ENCODE results near the gene GGT1.
"Not testable (repeated sequence)": the region's sequence is repeated elsewhere in the genome, so short reads cannot be mapped to it uniquely, and the experiment has no call there.

GGT1 gene

DNA sequence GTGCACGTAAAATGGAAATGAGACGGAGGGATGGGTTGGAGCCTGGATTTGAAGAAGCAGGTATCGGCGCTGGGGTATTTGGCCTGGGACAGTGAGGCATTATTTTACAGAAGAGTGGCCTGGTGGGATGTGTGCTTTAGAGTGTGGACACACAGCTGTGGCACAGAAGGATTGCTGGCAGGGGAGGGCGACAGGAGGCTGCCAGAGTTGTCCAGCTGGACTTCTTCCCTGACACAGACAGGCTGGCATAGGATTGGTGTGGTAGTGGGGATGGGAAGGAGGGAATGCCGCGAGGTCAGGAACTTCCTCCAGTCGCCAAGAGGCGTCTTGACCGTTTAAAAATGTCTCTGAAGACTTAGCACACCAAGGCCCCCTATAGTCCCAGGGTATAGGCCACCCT lies 64.9 kb downstream of the GGT1 start:
- POLR2A ChIA-PET; H3K9me3 ChIP-seq (ENCODE audit: control extremely low read depth in 1 of 5, control insufficient read depth in 4 of 5, insufficient read depth in 2 of 5, low read depth in 1 of 5, low read length in 4 of 5); H3K27me3 ChIP-seq (replicated peaks in 2 of 5; ENCODE audit: control insufficient read depth in 4 of 5, insufficient read depth in 5 of 5, low read length in 4 of 5); H3K36me3 ChIP-seq (ENCODE audit: control insufficient read depth in 4 of 4, insufficient read depth in 4 of 4, low read length in 3 of 4); H3K4me1 ChIP-seq (ENCODE audit: control extremely low read depth in 1 of 4, control insufficient read depth in 4 of 4, insufficient read depth in 4 of 4, low read length in 3 of 4); H3K4me3 ChIP-seq (ENCODE audit: control insufficient read depth in 1 of 7, extremely low read depth in 1 of 7, insufficient read depth in 4 of 7, low read depth in 2 of 7, low read length in 6 of 7); DNase-seq; H3K27ac ChIP-seq (ENCODE audit: insufficient read depth in 1 of 2, low read depth in 1 of 2, low read length in 2 of 2, poor library complexity in 1 of 2, severe bottlenecking in 2 of 2); CTCF ChIA-PET: not testable (repeated sequence)
- no CpG with 5 or more reads among the region's 10 CpGs for WGBS (ENCODE audit: insufficient coverage)

DNA sequence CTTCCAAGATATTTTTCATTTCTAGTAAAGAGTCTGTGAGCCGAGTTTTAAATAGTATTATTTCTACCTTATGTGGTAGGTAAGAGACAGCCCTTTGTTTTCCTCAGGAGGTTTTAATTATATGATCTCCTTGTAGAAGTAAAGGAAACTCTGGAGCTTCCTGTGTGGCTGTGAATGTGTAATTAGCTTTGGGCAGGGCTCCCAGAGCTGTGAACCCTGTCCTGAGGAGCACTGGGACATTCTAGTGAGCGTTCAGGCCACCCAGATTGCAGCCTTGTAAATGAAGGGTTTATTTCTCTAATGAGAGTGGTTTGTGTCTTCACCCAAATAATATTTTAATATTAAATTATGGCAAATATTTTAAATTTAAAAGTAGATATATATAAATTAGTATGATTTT lies 69.5 kb downstream of the GGT1 start:
- H3K36me3 ChIP-seq (ENCODE audit: control insufficient read depth in 4 of 4, insufficient read depth in 4 of 4, low read length in 3 of 4); DNase-seq; H3K27ac ChIP-seq (ENCODE audit: insufficient read depth in 1 of 2, low read depth in 1 of 2, low read length in 2 of 2, poor library complexity in 1 of 2, severe bottlenecking in 2 of 2); H3K4me3 ChIP-seq (ENCODE audit: control insufficient read depth in 1 of 7, extremely low read depth in 1 of 7, insufficient read depth in 4 of 7, low read depth in 2 of 7, low read length in 6 of 7); CTCF ChIA-PET; POLR2A ChIA-PET; H3K9me3 ChIP-seq (ENCODE audit: control extremely low read depth in 1 of 5, control insufficient read depth in 4 of 5, insufficient read depth in 2 of 5, low read depth in 1 of 5, low read length in 4 of 5); H3K4me1 ChIP-seq (ENCODE audit: control extremely low read depth in 1 of 4, control insufficient read depth in 4 of 4, insufficient read depth in 4 of 4, low read length in 3 of 4); H3K27me3 ChIP-seq (replicated peaks in 2 of 5; ENCODE audit: control insufficient read depth in 4 of 5, insufficient read depth in 5 of 5, low read length in 4 of 5): not testable (repeated sequence)
- WGBS (ENCODE audit: insufficient coverage), result no CpG with 5 or more reads among the region's 2 CpGs

Data from common myeloid progenitor, CD34-positive (primary cell).